Measurements from ENCODE around the gene KIAA2012.

- TF ChIP-seq, protein P1, sequence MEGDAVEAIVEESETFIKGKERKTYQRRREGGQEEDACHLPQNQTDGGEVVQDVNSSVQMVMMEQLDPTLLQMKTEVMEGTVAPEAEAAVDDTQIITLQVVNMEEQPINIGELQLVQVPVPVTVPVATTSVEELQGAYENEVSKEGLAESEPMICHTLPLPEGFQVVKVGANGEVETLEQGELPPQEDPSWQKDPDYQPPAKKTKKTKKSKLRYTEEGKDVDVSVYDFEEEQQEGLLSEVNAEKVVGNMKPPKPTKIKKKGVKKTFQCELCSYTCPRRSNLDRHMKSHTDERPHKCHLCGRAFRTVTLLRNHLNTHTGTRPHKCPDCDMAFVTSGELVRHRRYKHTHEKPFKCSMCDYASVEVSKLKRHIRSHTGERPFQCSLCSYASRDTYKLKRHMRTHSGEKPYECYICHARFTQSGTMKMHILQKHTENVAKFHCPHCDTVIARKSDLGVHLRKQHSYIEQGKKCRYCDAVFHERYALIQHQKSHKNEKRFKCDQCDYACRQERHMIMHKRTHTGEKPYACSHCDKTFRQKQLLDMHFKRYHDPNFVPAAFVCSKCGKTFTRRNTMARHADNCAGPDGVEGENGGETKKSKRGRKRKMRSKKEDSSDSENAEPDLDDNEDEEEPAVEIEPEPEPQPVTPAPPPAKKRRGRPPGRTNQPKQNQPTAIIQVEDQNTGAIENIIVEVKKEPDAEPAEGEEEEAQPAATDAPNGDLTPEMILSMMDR (IDR thresholded peaks at IDR 0.05; ENCODE audit: insufficient read depth, low read depth, low read length) = no peak
- TF ChIP-seq EZH2 (IDR thresholded peaks at IDR 0.05; ENCODE audit: insufficient read depth, low read length) = no peak
These were observed at the start of gene KIAA2012 for GRCh38 chr2:202072737-202073401.
